Right lobe of liver (tissue), 6 donors: ENCODE data around the gene PLXNA2. TPM values are rescaled to one million over a fixed set of nuclear protein-coding genes. Genes with fewer than 3 reads are reported as not detected.
A peak's percentile ranks its signal among the peaks of the same experiment; 100 is the strongest.

ENCODE experiments used
- ATAC-seq, 4 donors: fragments of 200-7000 bp; cut with Tn5 transposase; one replicate each; pipeline ENCODE4 v1.9.1; 2020; ENCODE audit warnings: mild to moderate bottlenecking in 4 of 4, moderate library complexity in 4 of 4
- DNase-seq, 3 donors: peaks; one replicate each; pipeline ENCODE4 v3.0.0-alpha.2; 2020
- H3K27ac ChIP-seq, 3 donors: fragments of 200-600 bp; one replicate each; pipeline ENCODE4 v1.8.0; 2022
- H3K27me3 ChIP-seq, 2 donors: fragments of 200-600 bp; one replicate each; pipeline ENCODE4 v1.8.0; 2022
- H3K36me3 ChIP-seq, 4 donors: fragments of 200-600 bp; sonication (generic) in 1 of 4; one replicate each; pipeline versions ENCODE4 v1.5.1 to v1.8.0; 2017 to 2022; ENCODE audit warnings: control low read depth in 1 of 4
- H3K4me1 ChIP-seq, 4 donors: fragments of 200-600 bp; sonication (generic) in 1 of 4; one replicate each; pipeline versions ENCODE4 v1.5.1 to v1.8.0; 2017 to 2022; ENCODE audit warnings: control low read depth in 1 of 4
- H3K4me3 ChIP-seq, 3 donors: fragments of 200-600 bp; one replicate each; pipeline ENCODE4 v1.8.0; 2022
- H3K9me3 ChIP-seq, 4 donors: fragments of 200-600 bp; sonication (generic) in 1 of 4; one replicate each; pipeline versions ENCODE4 v1.5.1 to v1.8.0; 2017 to 2022; ENCODE audit warnings: control low read depth in 1 of 4
- POLR2A ChIP-seq: fragments of 450-650 bp; IDR thresholded peaks from one replicate; pipeline ENCODE4 v1.6.1; 2017; ENCODE audit warnings: antibody characterized with exemption, mild to moderate bottlenecking
- WGBS: methylation state at CpG from one replicate; pipeline ENCODE4 v1.1.6; 2018; ENCODE audit warnings: low coverage, low lambda C conversion rate; ENCODE audit not compliant: insufficient coverage; ENCODE audit errors: missing lambda C conversion rate; 5-methylcytosine and 5-hydroxymethylcytosine counted together
- intact Hi-C, 2 donors: fragments of 100-400 bp; cut with DNase I; formaldehyde crosslinking; loops; one replicate each; pipeline versions ENCODE4 v1.11.2 to v1.14.1; 2022
- total RNA-seq, 6 experiments: library from RNA; depleted of rRNA in 2 of 6; stranded (reverse); fragments of >200 nt in 2 of 6; fragmentation: NEBNext Ultra II Directional in 3 of 6; extraction: Animal tissue kit (Norgen Biotek cat#: 25700) in 3 of 6; gene quantifications; one replicate each; pipeline versions ENCODE4 v1.1.0 to v1.2.4, GENCODE V29; 2016 to 2023
- TF ChIP-seq, protein P1 (sequence below), 4 donors: fragments of 200-600 bp in 3 of 4; fragments of 450-650 bp in 1 of 4; IDR thresholded peaks; one replicate each; pipeline versions ENCODE4 v1.5.1 to v1.8.0; 2016 to 2022; ENCODE audit warnings: antibody characterized with exemption in 4 of 4, mild to moderate bottlenecking in 2 of 4
- donor health status: DM: no; HTN: yes; CAD: no.
- donor health status: DM: no; HTN: no; CAD: no.
- donor health status: DM: no; HTN: no; CAD: no.
- donor health status: DM: no; HTN: yes; CAD: no.
- donor health status: DM: no; HTN: yes; CAD: no.

PLXNA2 gene
- total RNA-seq, 6 experiments from 2014 or later: 5.6 to 20.8 (median 9.3) TPM

DNA sequence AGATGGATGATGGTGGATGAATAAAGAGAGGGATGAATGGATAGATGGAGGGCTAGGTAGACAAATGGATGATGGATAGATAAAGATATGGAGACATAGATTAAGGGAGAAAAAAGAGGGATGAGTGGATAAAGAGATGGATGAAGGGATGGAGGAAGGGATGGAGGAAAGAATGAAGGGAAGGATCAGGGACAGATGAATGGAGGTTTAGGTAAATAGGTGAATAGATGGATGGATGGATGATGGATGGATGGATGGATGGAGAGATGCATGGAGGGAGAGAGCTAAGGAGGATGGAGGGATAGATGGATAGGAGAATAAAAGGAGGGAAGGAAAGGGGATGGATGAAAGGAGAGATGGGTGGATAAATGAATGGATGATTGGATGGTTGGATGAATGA is 28.8 kb downstream of the PLXNA2 start:
- no peak overlapping the region for H3K4me3 ChIP-seq
- H3K27me3 ChIP-seq: no peaks in the 10 kb centered on the region
- ATAC-seq (no peak), DNase-seq (no peak)
- TF ChIP-seq, protein P1, sequence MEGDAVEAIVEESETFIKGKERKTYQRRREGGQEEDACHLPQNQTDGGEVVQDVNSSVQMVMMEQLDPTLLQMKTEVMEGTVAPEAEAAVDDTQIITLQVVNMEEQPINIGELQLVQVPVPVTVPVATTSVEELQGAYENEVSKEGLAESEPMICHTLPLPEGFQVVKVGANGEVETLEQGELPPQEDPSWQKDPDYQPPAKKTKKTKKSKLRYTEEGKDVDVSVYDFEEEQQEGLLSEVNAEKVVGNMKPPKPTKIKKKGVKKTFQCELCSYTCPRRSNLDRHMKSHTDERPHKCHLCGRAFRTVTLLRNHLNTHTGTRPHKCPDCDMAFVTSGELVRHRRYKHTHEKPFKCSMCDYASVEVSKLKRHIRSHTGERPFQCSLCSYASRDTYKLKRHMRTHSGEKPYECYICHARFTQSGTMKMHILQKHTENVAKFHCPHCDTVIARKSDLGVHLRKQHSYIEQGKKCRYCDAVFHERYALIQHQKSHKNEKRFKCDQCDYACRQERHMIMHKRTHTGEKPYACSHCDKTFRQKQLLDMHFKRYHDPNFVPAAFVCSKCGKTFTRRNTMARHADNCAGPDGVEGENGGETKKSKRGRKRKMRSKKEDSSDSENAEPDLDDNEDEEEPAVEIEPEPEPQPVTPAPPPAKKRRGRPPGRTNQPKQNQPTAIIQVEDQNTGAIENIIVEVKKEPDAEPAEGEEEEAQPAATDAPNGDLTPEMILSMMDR (IDR thresholded peaks at IDR 0.05): no peak
- no peak for TF ChIP-seq POLR2A
- peaks cover 0 to 14% (median 2%) of the 10 kb centered on the region in 4 donors for H3K36me3 ChIP-seq
- peaks cover 0 to 2% (median 0%) of the 10 kb centered on the region in 4 donors for H3K4me1 ChIP-seq
- intact Hi-C loops: no loop called here
- no peaks in the 10 kb centered on the region for H3K9me3 ChIP-seq
- H3K27ac ChIP-seq: no peak overlapping the region

DNA sequence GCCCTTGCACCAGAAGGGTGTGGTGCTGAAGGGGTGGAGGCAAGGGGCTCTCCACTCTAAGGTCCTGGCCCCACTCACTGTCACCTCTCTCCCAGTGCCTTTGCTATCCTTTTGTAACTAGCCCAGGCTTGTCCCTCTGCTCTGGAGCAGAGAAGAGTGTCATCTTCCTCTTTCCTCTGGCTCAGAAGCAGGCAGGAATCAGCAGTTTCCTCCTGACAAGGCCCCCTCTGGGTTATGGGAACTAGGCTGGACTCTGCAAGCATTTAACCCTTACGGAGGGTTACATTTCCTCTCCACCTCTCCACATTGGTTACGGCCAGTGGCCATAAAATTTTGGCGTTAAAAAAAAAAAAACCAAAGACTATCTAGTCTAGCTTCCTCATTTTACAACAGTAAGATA is 30.4 kb downstream of the PLXNA2 start:
- DNase-seq: no peak
- WGBS: 53% methylated on average over 3 of the region's 3 CpGs
- Histone ChIP-seq H3K27ac (peak overlapping the region in 1 of 3 donors; percentile 23), H3K36me3 (peaks cover 0 to 14% (median 2%) of the 10 kb centered on the region in 4 donors), H3K27me3 (no peaks in the 10 kb centered on the region), H3K4me1 (peaks cover 0 to 2% (median 0%) of the 10 kb centered on the region in 4 donors), H3K4me3 (no peak overlapping the region), H3K9me3 (no peaks in the 10 kb centered on the region)
- TF ChIP-seq POLR2A: no peak
- TF ChIP-seq, protein P1 (IDR thresholded peaks at IDR 0.05): no peak
- peak; percentile 67 to 85 (median 78) for ATAC-seq
- intact Hi-C loops: no loop called here

DNA sequence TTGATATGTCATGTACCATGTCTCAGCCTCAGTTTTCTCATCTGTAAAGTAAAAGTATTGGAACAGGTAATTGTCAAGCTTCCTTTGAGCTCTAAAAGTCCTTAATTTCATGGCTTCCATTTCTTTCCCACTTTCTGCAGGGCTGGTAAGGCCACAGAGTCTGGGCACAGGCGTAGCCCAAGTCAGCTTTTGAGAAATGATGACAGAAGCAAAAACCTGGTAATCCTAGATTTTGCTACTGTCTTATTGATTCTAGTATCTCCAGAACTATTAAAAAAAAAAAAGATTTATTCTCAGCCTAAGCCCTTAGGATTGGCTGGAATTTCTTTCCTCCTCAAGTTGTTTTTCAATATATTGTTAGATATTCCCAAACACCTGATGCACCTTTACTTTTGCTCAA is 31.3 kb downstream of the PLXNA2 start:
- no peaks in the 10 kb centered on the region for H3K9me3 ChIP-seq
- intact Hi-C loops: no loop called here
- H3K4me3 ChIP-seq: no peak overlapping the region
- 100% methylated on average over 1 of the region's 1 CpG for WGBS
- no peak overlapping the region for H3K27ac ChIP-seq
- no peak for DNase-seq
- no peak for ATAC-seq
- H3K4me1 ChIP-seq: peaks cover 0 to 7% (median 3%) of the 10 kb centered on the region in 4 donors
- no peaks in the 10 kb centered on the region for H3K27me3 ChIP-seq
- TF ChIP-seq, protein P1 (IDR thresholded peaks at IDR 0.05): no peak
- TF ChIP-seq POLR2A: no peak
- peaks cover 0 to 14% (median 2%) of the 10 kb centered on the region in 4 donors for H3K36me3 ChIP-seq

GRCh38 chr1:208211921-208212843 is 32.0 kb downstream of the PLXNA2 start:
- ATAC-seq (peak; percentile 17 to 42 (median 28)), DNase-seq (no peak)
- Histone ChIP-seq H3K36me3 (peaks cover 0 to 12% (median 2%) of the 10 kb centered on the region in 4 donors), H3K4me3 (no peak overlapping the region), H3K9me3 (no peaks in the 10 kb centered on the region), H3K27me3 (no peaks in the 10 kb centered on the region), H3K27ac (no peak overlapping the region), H3K4me1 (peaks cover 0 to 14% (median 6%) of the 10 kb centered on the region in 4 donors)
- TF ChIP-seq, protein P1 (IDR thresholded peaks at IDR 0.05): no peak
- TF ChIP-seq POLR2A: no peak
- intact Hi-C loops: no loop called here
- 44% methylated on average over 5 of the region's 8 CpGs for WGBS
